GM20431 (cell line): Measurements from ENCODE around the gene CAPN1.
"Not testable (repeated sequence)": the region's sequence is repeated elsewhere in the genome, so short reads cannot be mapped to it uniquely, and the experiment has no call there.

Experiments used
- in situ Hi-C: fragments of 300-500 bp; cut with MseI, MboI; formaldehyde crosslinking; loops from one replicate; pipeline ENCODE4 v1.15.0; 2020; ENCODE audit warnings: low sequenced_read_pairs; ENCODE audit not compliant: unreplicated experiment

Gene CAPN1

DNA sequence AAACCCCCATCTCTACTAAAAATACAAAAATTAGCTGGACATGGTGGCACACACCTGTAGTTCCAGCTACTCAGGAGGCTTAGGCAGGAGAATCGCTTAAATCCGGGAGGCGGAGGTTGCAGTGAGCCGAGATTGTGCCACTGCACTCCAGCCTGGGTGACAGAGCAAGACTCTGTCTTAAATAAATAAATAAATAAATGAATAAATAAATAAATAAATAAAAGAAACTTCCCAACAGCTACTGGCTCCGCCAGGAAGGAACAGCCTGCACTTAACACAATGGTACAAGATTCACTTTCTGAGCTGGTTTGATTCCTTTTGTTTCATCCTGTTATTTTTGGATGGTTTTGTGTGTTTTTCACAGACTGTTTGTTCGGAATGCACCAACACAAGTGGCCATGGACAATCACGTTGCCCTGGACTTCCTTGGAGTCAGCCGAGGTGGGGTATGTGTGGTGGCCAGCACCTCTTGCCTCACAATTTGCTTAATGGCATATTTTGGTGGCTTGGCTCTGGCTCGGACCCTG lies 66.5 kb downstream of the CAPN1 start:
- in situ Hi-C loops = not testable (repeated sequence)

GRCh38 chr11:65251476-65251875 lies 69.7 kb downstream of the CAPN1 start:
- in situ Hi-C loops = no loop called here

- in situ Hi-C loops = no loop called here
Observed at GRCh38 chr11:65254724-65255123, 73.0 kb downstream of the CAPN1 start.

- in situ Hi-C loops = no loop called here
Observed at GRCh38 chr11:65258988-65259387, 77.3 kb downstream of the CAPN1 start.

GRCh38 chr11:65260302-65260701 lies 78.6 kb downstream of the CAPN1 start:
- in situ Hi-C loops = no loop called here

GRCh38 chr11:65260756-65261590 lies 79.2 kb downstream of the CAPN1 start:
- in situ Hi-C loops = no loop called here
